ENCODE data around the gene TSBP1.

The TSBP1 gene

GRCh38 chr6:32244270-32244669, 127.4 kb downstream of the TSBP1 start:
- DNase-seq (ENCODE audit: low read depth in 2 of 2) = peak; percentile 8 to 37
- TF ChIP-seq CTCF (IDR thresholded peaks at IDR 0.05; ENCODE audit: low read depth, low read length) = no peak
- H3K4me3 ChIP-seq (replicated peaks in 1 of 2; ENCODE audit: low read depth in 2 of 2, low read length in 2 of 2) = no peak overlapping the region

Data from cardiac fibroblast (primary cell).